ENCODE data around the gene RNF103. TPM values are rescaled to one million over a fixed set of nuclear protein-coding genes. Genes with fewer than 3 reads are reported as not detected.

The RNF103 gene
- total and polyA plus RNA-seq, 2 of the 13 experiments (the other 11 are each of a cell fraction or from before 2014, with no cell fraction given) = 19.8 to 21.1 TPM

DNA sequence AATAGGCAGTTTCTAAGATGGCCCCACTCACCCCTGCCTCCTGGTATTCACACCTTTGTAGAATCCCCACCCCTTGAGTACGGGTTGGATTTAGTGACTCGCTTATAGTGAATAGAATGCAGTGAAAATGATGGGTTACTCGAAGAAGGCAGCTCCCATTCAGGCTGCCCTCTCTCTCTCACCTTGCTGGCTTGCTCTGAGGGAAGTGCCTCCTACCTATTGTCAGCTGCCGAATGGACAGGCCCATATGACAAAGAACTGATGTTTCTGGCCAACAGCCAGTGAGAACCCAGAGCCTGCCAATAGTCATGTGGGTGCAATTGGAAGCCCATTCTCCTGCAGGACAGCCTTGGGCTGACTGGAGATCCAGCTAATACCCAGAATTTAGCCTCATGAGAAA is 22.1 kb upstream of the RNF103 start (continued):
- TF ChIP-seq, protein P1, sequence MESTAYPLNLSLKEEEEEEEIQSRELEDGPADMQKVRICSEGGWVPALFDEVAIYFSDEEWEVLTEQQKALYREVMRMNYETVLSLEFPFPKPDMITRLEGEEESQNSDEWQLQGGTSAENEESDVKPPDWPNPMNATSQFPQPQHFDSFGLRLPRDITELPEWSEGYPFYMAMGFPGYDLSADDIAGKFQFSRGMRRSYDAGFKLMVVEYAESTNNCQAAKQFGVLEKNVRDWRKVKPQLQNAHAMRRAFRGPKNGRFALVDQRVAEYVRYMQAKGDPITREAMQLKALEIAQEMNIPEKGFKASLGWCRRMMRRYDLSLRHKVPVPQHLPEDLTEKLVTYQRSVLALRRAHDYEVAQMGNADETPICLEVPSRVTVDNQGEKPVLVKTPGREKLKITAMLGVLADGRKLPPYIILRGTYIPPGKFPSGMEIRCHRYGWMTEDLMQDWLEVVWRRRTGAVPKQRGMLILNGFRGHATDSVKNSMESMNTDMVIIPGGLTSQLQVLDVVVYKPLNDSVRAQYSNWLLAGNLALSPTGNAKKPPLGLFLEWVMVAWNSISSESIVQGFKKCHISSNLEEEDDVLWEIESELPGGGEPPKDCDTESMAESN (CRISPR knock-in tag; conservative IDR thresholded peaks at IDR 0.05) = no peak
- no peak for TF ChIP-seq ZNF782 (CRISPR knock-in tag; IDR thresholded peaks at IDR 0.05; ENCODE audit: borderline replicate concordance)
- TF ChIP-seq, protein P2, sequence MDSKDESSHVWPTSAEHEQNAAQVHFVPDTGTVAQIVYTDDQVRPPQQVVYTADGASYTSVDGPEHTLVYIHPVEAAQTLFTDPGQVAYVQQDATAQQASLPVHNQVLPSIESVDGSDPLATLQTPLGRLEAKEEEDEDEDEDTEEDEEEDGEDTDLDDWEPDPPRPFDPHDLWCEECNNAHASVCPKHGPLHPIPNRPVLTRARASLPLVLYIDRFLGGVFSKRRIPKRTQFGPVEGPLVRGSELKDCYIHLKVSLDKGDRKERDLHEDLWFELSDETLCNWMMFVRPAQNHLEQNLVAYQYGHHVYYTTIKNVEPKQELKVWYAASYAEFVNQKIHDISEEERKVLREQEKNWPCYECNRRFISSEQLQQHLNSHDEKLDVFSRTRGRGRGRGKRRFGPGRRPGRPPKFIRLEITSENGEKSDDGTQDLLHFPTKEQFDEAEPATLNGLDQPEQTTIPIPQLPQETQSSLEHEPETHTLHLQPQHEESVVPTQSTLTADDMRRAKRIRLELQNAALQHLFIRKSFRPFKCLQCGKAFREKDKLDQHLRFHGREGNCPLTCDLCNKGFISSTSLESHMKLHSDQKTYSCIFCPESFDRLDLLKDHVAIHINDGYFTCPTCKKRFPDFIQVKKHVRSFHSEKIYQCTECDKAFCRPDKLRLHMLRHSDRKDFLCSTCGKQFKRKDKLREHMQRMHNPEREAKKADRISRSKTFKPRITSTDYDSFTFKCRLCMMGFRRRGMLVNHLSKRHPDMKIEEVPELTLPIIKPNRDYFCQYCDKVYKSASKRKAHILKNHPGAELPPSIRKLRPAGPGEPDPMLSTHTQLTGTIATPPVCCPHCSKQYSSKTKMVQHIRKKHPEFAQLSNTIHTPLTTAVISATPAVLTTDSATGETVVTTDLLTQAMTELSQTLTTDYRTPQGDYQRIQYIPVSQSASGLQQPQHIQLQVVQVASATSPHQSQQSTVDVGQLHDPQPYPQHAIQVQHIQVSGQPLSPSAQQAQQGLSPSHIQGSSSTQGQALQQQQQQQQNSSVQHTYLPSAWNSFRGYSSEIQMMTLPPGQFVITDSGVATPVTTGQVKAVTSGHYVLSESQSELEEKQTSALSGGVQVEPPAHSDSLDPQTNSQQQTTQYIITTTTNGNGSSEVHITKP (CRISPR knock-in tag; IDR thresholded peaks at IDR 0.05; ENCODE audit: low read depth) = no peak

DNA sequence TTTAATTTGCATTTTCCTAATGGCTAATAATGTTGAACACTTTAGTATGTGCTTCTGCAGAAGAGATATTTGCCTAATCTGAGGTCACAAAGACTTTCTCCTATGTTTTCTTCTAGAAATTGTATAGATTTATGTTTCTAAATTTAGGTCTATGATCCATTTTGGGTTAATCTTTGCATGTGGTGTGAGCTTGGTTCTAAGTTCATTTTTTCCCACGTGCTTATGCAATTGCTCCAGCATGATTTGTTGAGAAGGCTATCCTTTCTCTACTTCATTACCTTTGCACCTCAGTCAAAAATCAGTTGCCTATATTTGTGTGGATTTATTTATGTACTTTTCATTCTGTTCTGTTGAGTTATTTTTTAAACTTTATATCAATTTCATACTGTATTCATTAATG is 15.0 kb upstream of the RNF103 start:
- intact Hi-C loops (cut with micrococcal nuclease; ENCODE audit: unreplicated experiment) (loop anchor here (5.0 kb wide), 1 partner anchor 34 kb away; no protein-coding TSS in a partner anchor), in situ Hi-C loops (cut with HindIII; ENCODE audit: extremely low pct_ligation_motif_present, low pct_unique_long_range_greater_than_20kb) (loop anchor here (5.0 kb wide), 1 partner anchor 49 kb away; no protein-coding TSS in a partner anchor)
- Histone ChIP-seq H4K20me1 (ENCODE audit: insufficient read depth, low read length) (no peaks in the 10 kb centered on the region), H3K27me3 (ENCODE audit: control insufficient read depth in 1 of 2, insufficient read depth in 2 of 2, low read length in 2 of 2) (no peaks in the 10 kb centered on the region), H3K27ac (ENCODE audit: extremely low read length, insufficient read depth, low read length) (no peak overlapping the region), H3K4me2 (ENCODE audit: low read depth, low read length) (no peak overlapping the region), H3K36me3 (replicated peaks in 1 of 2; ENCODE audit: control insufficient read depth in 1 of 2, insufficient read depth in 2 of 2, low read length in 2 of 2) (no peaks in the 10 kb centered on the region), H3K79me2 (ENCODE audit: insufficient read depth, low read length) (no peaks in the 10 kb centered on the region), H3K9me3 (ENCODE audit: low read length) (peaks cover 7% of the 10 kb centered on the region), H2AFZ (ENCODE audit: low read length) (no peak overlapping the region), H3K4me1 (ENCODE audit: insufficient read depth, low read length) (peaks cover 38% of the 10 kb centered on the region), H3K9ac (ENCODE audit: insufficient read depth, low read depth, low read length) (no peak overlapping the region), H3K4me3 (replicated peaks in 1 of 3; ENCODE audit: insufficient read depth in 1 of 3, low read depth in 2 of 3, low read length in 3 of 3) (no peak overlapping the region)
- 12% methylated on average over 1 of the region's 1 CpG for WGBS (ENCODE audit: low lambda C conversion rate)
- ChIA-PET POLR2A (no interaction called here), CTCF (ENCODE audit: low intra/inter-chr PET ratio, low total read pairs) (no interaction called here)
- ATAC-seq = no peak
- no peak for FAIRE-seq
- DNase-seq (ENCODE audit: low spot score) = no peak
- TF ChIP-seq GATAD2A (CRISPR knock-in tag; IDR thresholded peaks at IDR 0.05) (0 out of 2 replicates have a peak, but pooled peaks have one; percentile 13), ZNF44 (CRISPR knock-in tag; IDR thresholded peaks at IDR 0.05) (peak; percentile 50; the same call in 1 of the 2 replicates), CEBPB (IDR thresholded peaks at IDR 0.05; ENCODE audit: borderline replicate concordance, low read depth, low read length) (peak; percentile 4; the same call in 1 of the 2 replicates), NFE2L2 (IDR thresholded peaks at IDR 0.05; ENCODE audit: low read length) (no peak), AKAP8 (CRISPR knock-in tag; IDR thresholded peaks at IDR 0.05) (no peak), CEBPG (CRISPR knock-in tag; IDR thresholded peaks at IDR 0.05) (peak; percentile 41; the same call in 1 of the 2 replicates), ZNF75D (CRISPR knock-in tag; IDR thresholded peaks at IDR 0.05; ENCODE audit: borderline replicate concordance) (no peak), HHEX (CRISPR knock-in tag; IDR thresholded peaks at IDR 0.05) (no peak), HNF4A (CRISPR knock-in tag; IDR thresholded peaks at IDR 0.05) (peak; percentile 66), ZNF652 (CRISPR knock-in tag; IDR thresholded peaks at IDR 0.05; ENCODE audit: borderline replicate concordance, low read depth) (peak; percentile 51; the same call in 1 of the 2 replicates)
- TF ChIP-seq, protein P3, sequence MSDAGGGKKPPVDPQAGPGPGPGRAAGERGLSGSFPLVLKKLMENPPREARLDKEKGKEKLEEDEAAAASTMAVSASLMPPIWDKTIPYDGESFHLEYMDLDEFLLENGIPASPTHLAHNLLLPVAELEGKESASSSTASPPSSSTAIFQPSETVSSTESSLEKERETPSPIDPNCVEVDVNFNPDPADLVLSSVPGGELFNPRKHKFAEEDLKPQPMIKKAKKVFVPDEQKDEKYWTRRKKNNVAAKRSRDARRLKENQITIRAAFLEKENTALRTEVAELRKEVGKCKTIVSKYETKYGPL (CRISPR knock-in tag; IDR thresholded peaks at IDR 0.05) = peak; percentile 91; the same call in 1 of the 2 replicates
- TF ChIP-seq, protein P4, sequence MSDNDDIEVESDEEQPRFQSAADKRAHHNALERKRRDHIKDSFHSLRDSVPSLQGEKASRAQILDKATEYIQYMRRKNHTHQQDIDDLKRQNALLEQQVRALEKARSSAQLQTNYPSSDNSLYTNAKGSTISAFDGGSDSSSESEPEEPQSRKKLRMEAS (IDR thresholded peaks at IDR 0.05) = 0 out of 2 replicates have a peak, but pooled peaks have one; percentile 24
- BruUV-seq (replicated peaks) = no TSS peak

Data from HepG2 (cell line).